GM12878 (cell line): ENCODE results near the gene LGI4. TPM values are rescaled to one million over a fixed set of nuclear protein-coding genes. Genes with fewer than 3 reads are reported as not detected.

Experiments
- ATAC-seq: fragments of 200-7000 bp; cut with Tn5 transposase; 3 replicates; pipeline ENCODE4 v1.9.1; 2020; ENCODE audit warnings: mild to moderate bottlenecking, moderate library complexity
- BruUV-seq: library from RNA; stranded (reverse); fragments of 400-500 nt; replicated peaks from 2 replicates; lab custom pipeline; 2021; lab: Mats Ljungman, UMichigan
- CTCF ChIA-PET: fragments of 300-600 bp; sonication (Branson Sonifier 250); formaldehyde crosslinking; extraction: SDS; loops from one replicate; lab custom pipeline; 2021; ENCODE audit warnings: inconsistent platforms; lab: Yijun Ruan, JAX
- POLR2A ChIA-PET: fragments of 350-600 bp; formaldehyde crosslinking; extraction: SDS; loops from one replicate; lab custom pipeline; 2021; ENCODE audit warnings: inconsistent platforms; lab: Charles Lee
- RAD21 ChIA-PET: fragments of 300-600 bp; sonication (Branson Sonifier 250); formaldehyde crosslinking; loops from one replicate; lab custom pipeline; 2023; ENCODE audit warnings: antibody characterized with exemption; ENCODE audit not compliant: unreplicated experiment; lab: Charles Lee
- SMC1A ChIA-PET: fragments of 300-600 bp; sonication (Branson Sonifier 250); formaldehyde crosslinking; loops from one replicate; lab custom pipeline; 2023; ENCODE audit not compliant: unreplicated experiment, uncharacterized antibody; lab: Charles Lee
- DNase-seq: peaks from one replicate; pipeline ENCODE4 v3.0.0-alpha.2; 2011; ENCODE audit warnings: low read depth, low spot score
- FAIRE-seq: peaks from 3 replicates; lab custom pipeline; 2011; peaks lifted over from hg19 to GRCh38; lab: Jason Lieb, UNC
- H2AFZ ChIP-seq: 2 replicates; pipeline ENCODE4 v1.6.0; 2011; ENCODE audit warnings: low read depth, low read length, control low read depth; ENCODE audit not compliant: control insufficient read depth
- H3K27ac ChIP-seq: 2 replicates; pipeline ENCODE4 v1.5.1; 2011; ENCODE audit warnings: control low read depth; ENCODE audit not compliant: control insufficient read depth, insufficient read depth
- H3K27me3 ChIP-seq, 2 experiments: replicated peaks in 1 of 2; 2 replicates each; pipeline versions ENCODE4 v1.6.0 to v1.6.1; 2011; ENCODE audit warnings: low read length in 1 of 2; ENCODE audit not compliant: control insufficient read depth in 2 of 2, insufficient read depth in 2 of 2
- H3K36me3 ChIP-seq, 2 experiments: 2 replicates each; pipeline ENCODE4 v1.5.1; 2011; ENCODE audit warnings: low read length in 1 of 2; ENCODE audit not compliant: control insufficient read depth in 2 of 2, insufficient read depth in 2 of 2
- H3K4me1 ChIP-seq: 2 replicates; pipeline ENCODE4 v1.6.1; 2011; ENCODE audit warnings: mild to moderate bottlenecking, low read length, moderate library complexity, mixed read lengths; ENCODE audit not compliant: control insufficient read depth, insufficient read depth
- H3K4me2 ChIP-seq: 2 replicates; pipeline ENCODE4 v1.6.0; 2011; ENCODE audit warnings: control low read depth; ENCODE audit not compliant: control insufficient read depth, insufficient read depth
- H3K4me3 ChIP-seq: fragments of 200-600 bp; sonication (generic); 2 replicates; pipeline ENCODE4 v1.5.1; 2016
- H3K79me2 ChIP-seq: 2 replicates; pipeline ENCODE4 v1.6.0; 2011; ENCODE audit warnings: low read length; ENCODE audit not compliant: control insufficient read depth, insufficient read depth
- H3K9ac ChIP-seq: 2 replicates; pipeline ENCODE4 v1.8.0; 2011; ENCODE audit warnings: low read length, control low read depth, mixed read lengths; ENCODE audit not compliant: control insufficient read depth, insufficient read depth
- H3K9me3 ChIP-seq: replicated peaks from 3 replicates; pipeline ENCODE4 v1.5.1; 2011; ENCODE audit warnings: mild to moderate bottlenecking, low read length; ENCODE audit not compliant: control insufficient read depth, insufficient read depth
- H4K20me1 ChIP-seq: 2 replicates; pipeline ENCODE4 v1.6.0; 2011; ENCODE audit not compliant: control insufficient read depth, insufficient read depth
- ATF7 ChIP-seq: fragments of 450-650 bp; IDR thresholded peaks from 2 replicates; pipeline ENCODE4 v1.6.1; 2016; ENCODE audit warnings: low read depth, mild to moderate bottlenecking
- CBX3 ChIP-seq: fragments of 200-600 bp; sonication (generic); IDR thresholded peaks from 2 replicates; pipeline ENCODE4 v1.6.1; 2016; ENCODE audit warnings: low read depth, borderline replicate concordance
- EZH2 ChIP-seq: IDR thresholded peaks from 2 replicates; pipeline ENCODE4 v1.6.1; 2012; ENCODE audit warnings: low read depth, mild to moderate bottlenecking, control low read depth, inconsistent platforms, low read length, borderline replicate concordance; ENCODE audit not compliant: control insufficient read depth
- FOS ChIP-seq: IDR thresholded peaks from 3 replicates; pipeline ENCODE4 v1.6.1; 2011; ENCODE audit warnings: borderline replicate concordance; ENCODE audit not compliant: insufficient read length; ENCODE audit errors: extremely low read depth
- KLF5 ChIP-seq: fragments of 450-650 bp; IDR thresholded peaks from 2 replicates; pipeline ENCODE4 v1.6.1; 2014; ENCODE audit warnings: mild to moderate bottlenecking; ENCODE audit not compliant: partially characterized antibody
- MTA2 ChIP-seq: fragments of 450-650 bp; IDR thresholded peaks from 2 replicates; pipeline ENCODE4 v1.6.1; 2016; ENCODE audit warnings: low read depth, mild to moderate bottlenecking, moderate library complexity
- PML ChIP-seq: IDR thresholded peaks from 2 replicates; pipeline ENCODE4 v1.6.1; 2012; ENCODE audit warnings: low read length, inconsistent platforms
- SMAD5 ChIP-seq: IDR thresholded peaks from 2 replicates; pipeline ENCODE4 v1.6.1; 2016; ENCODE audit warnings: antibody characterized with exemption, low read depth
- SUPT20H ChIP-seq: IDR thresholded peaks from 2 replicates; pipeline ENCODE4 v1.6.1; 2011; ENCODE audit warnings: low read depth, mild to moderate bottlenecking, low read length, moderate library complexity, borderline replicate concordance; ENCODE audit not compliant: control insufficient read depth
- WGBS: methylation state at CpG from one replicate; pipeline ENCODE4 v1.1.6; 2016; ENCODE audit warnings: low lambda C conversion rate; ENCODE audit not compliant: insufficient replicate concordance, insufficient coverage; ENCODE audit errors: missing lambda C conversion rate; 5-methylcytosine and 5-hydroxymethylcytosine counted together
- in situ Hi-C: fragments of 300-500 bp; cut with MboI; formaldehyde crosslinking; loops from 9 replicates; pipeline ENCODE4 v1.14.3; 2018; ENCODE audit warnings: mixed read lengths
- intact Hi-C: fragments of 100-400 bp; cut with micrococcal nuclease; formaldehyde crosslinking; loops from one replicate; pipeline ENCODE4 v1.14.2; 2022; ENCODE audit not compliant: unreplicated experiment
- polyA plus RNA-seq, 11 experiments: library from polyadenylated mRNA; depleted of rRNA in 4 of 11; unstranded in 6 of 11; stranded (reverse) in 5 of 11; fragments of >200 nt; fragmentation: Nextera tagmentation in 4 of 11; fragmentation: Illumina TruSeq in 1 of 11; extraction: Ambion mirVana in 4 of 11; extraction: Trizol in 1 of 11; gene quantifications; 1 replicate in 1 of 11; 2 replicates in 10 of 11; pipeline versions ENCODE4 v1.2.1 to v1.2.3, GENCODE V29; 2011 to 2016; ENCODE audit warnings: inconsistent platforms in 2 of 11, missing spikeins in 2 of 11, low read depth in 1 of 11
- total RNA-seq, 4 experiments: library from RNA; depleted of rRNA in 3 of 4; stranded (reverse); fragments of >200 nt in 3 of 4; fragmentation: Illumina TruSeq in 1 of 4; extraction: Trizol in 1 of 4; gene quantifications; 2 replicates each; pipeline versions ENCODE4 v1.2.1 to v1.2.3, GENCODE V29; 2013 to 2021
- TF ChIP-seq, protein P1 (sequence below): fragments of 450-650 bp; IDR thresholded peaks from 2 replicates; pipeline ENCODE4 v1.6.1; 2014; ENCODE audit warnings: mild to moderate bottlenecking
- TF ChIP-seq, protein P2 (sequence below): fragments of 450-650 bp; formaldehyde crosslinking; IDR thresholded peaks from 2 replicates; pipeline ENCODE4 v1.4.0; 2020; ENCODE audit warnings: mild to moderate bottlenecking, moderate library complexity
- TF ChIP-seq, protein P3 (sequence below): fragments of 450-650 bp; conservative IDR thresholded peaks from 2 replicates; pipeline ENCODE4 v1.6.1; 2017; ENCODE audit warnings: mild to moderate bottlenecking, moderate library complexity

Gene LGI4
- total and polyA plus RNA-seq, 10 of the 15 experiments (the other 5 are each of a cell fraction or from before 2014, with no cell fraction given): 0.11 TPM; not detected in 9

DNA sequence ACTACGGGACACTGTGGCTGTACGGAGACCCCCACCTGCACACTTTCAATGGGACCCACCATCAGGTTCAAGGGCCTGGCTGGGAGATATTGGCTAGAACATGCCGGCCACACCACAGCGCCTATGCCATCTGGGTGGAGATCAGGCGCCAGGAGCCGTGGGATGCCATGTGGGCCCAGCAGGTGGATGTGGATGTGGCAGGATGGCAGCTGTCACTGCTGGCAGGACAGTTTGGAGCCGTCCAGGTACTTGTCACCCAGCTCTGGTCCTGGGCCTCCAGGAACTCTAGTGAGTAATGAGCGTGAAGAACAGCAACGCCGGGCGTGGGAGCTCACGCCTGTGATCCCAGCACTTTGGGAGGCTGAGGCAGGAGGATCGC is 35.0 kb downstream of the LGI4 start:
- no peaks in the 10 kb centered on the region; a peak in 1 of 4 replicates for H3K27me3 ChIP-seq
- H3K4me2 ChIP-seq: no peak overlapping the region
- no peaks in the 10 kb centered on the region for H3K36me3 ChIP-seq
- no peak overlapping the region for H3K4me3 ChIP-seq
- CTCF ChIA-PET: interaction anchor here (1.4 kb wide), 1 partner anchor 56 kb away, joined by 3 read pairs; no protein-coding TSS in a partner anchor
- in situ Hi-C loops (no loop called here), intact Hi-C loops (no loop called here)
- RAD21 ChIA-PET: no interaction called here
- no peak for ATAC-seq
- WGBS: 62% methylated on average over 13 of the region's 13 CpGs
- no peaks in the 10 kb centered on the region for H3K9me3 ChIP-seq
- no peak for FAIRE-seq
- no peak for DNase-seq
- H3K4me1 ChIP-seq: no peaks in the 10 kb centered on the region
- no peaks in the 10 kb centered on the region for H3K79me2 ChIP-seq
- TF ChIP-seq PML (no peak), SUPT20H (no peak), EZH2 (no peak), CBX3 (no peak), SMAD5 (no peak), KLF5 (no peak), MTA2 (no peak), ATF7 (no peak), FOS (no peak)
- TF ChIP-seq, protein P1, sequence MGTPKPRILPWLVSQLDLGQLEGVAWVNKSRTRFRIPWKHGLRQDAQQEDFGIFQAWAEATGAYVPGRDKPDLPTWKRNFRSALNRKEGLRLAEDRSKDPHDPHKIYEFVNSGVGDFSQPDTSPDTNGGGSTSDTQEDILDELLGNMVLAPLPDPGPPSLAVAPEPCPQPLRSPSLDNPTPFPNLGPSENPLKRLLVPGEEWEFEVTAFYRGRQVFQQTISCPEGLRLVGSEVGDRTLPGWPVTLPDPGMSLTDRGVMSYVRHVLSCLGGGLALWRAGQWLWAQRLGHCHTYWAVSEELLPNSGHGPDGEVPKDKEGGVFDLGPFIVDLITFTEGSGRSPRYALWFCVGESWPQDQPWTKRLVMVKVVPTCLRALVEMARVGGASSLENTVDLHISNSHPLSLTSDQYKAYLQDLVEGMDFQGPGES: no peak
- TF ChIP-seq, protein P2, sequence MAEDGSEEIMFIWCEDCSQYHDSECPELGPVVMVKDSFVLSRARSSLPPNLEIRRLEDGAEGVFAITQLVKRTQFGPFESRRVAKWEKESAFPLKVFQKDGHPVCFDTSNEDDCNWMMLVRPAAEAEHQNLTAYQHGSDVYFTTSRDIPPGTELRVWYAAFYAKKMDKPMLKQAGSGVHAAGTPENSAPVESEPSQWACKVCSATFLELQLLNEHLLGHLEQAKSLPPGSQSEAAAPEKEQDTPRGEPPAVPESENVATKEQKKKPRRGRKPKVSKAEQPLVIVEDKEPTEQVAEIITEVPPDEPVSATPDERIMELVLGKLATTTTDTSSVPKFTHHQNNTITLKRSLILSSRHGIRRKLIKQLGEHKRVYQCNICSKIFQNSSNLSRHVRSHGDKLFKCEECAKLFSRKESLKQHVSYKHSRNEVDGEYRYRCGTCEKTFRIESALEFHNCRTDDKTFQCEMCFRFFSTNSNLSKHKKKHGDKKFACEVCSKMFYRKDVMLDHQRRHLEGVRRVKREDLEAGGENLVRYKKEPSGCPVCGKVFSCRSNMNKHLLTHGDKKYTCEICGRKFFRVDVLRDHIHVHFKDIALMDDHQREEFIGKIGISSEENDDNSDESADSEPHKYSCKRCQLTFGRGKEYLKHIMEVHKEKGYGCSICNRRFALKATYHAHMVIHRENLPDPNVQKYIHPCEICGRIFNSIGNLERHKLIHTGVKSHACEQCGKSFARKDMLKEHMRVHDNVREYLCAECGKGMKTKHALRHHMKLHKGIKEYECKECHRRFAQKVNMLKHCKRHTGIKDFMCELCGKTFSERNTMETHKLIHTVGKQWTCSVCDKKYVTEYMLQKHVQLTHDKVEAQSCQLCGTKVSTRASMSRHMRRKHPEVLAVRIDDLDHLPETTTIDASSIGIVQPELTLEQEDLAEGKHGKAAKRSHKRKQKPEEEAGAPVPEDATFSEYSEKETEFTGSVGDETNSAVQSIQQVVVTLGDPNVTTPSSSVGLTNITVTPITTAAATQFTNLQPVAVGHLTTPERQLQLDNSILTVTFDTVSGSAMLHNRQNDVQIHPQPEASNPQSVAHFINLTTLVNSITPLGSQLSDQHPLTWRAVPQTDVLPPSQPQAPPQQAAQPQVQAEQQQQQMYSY (CRISPR knock-in tag): no peak
- TF ChIP-seq, protein P3, sequence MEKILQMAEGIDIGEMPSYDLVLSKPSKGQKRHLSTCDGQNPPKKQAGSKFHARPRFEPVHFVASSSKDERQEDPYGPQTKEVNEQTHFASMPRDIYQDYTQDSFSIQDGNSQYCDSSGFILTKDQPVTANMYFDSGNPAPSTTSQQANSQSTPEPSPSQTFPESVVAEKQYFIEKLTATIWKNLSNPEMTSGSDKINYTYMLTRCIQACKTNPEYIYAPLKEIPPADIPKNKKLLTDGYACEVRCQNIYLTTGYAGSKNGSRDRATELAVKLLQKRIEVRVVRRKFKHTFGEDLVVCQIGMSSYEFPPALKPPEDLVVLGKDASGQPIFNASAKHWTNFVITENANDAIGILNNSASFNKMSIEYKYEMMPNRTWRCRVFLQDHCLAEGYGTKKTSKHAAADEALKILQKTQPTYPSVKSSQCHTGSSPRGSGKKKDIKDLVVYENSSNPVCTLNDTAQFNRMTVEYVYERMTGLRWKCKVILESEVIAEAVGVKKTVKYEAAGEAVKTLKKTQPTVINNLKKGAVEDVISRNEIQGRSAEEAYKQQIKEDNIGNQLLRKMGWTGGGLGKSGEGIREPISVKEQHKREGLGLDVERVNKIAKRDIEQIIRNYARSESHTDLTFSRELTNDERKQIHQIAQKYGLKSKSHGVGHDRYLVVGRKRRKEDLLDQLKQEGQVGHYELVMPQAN: no peak
- no peak overlapping the region for H3K27ac ChIP-seq
- no peak overlapping the region for H3K9ac ChIP-seq
- POLR2A ChIA-PET: no interaction called here
- H4K20me1 ChIP-seq: no peaks in the 10 kb centered on the region
- BruUV-seq: no TSS peak
- SMC1A ChIA-PET: interaction anchor here (1.6 kb wide), 1 partner anchor 41 kb away, joined by 3 read pairs; no protein-coding TSS in a partner anchor
- no peak overlapping the region for H2AFZ ChIP-seq
